ENCODE data around the gene MCU.

GRCh38 chr10:72812415-72812752 is 120.4 kb downstream of the MCU start:
- TF ChIP-seq POLR2A (IDR thresholded peaks at IDR 0.05) = no peak
- no peak for TF ChIP-seq CTCF (IDR thresholded peaks at IDR 0.05)
- no peak for TF ChIP-seq EP300 (IDR thresholded peaks at IDR 0.05)

Data from stomach (tissue), 4 donors.